ENCODE measurements around the gene MARCHF3.

- TF ChIP-seq, protein P1, sequence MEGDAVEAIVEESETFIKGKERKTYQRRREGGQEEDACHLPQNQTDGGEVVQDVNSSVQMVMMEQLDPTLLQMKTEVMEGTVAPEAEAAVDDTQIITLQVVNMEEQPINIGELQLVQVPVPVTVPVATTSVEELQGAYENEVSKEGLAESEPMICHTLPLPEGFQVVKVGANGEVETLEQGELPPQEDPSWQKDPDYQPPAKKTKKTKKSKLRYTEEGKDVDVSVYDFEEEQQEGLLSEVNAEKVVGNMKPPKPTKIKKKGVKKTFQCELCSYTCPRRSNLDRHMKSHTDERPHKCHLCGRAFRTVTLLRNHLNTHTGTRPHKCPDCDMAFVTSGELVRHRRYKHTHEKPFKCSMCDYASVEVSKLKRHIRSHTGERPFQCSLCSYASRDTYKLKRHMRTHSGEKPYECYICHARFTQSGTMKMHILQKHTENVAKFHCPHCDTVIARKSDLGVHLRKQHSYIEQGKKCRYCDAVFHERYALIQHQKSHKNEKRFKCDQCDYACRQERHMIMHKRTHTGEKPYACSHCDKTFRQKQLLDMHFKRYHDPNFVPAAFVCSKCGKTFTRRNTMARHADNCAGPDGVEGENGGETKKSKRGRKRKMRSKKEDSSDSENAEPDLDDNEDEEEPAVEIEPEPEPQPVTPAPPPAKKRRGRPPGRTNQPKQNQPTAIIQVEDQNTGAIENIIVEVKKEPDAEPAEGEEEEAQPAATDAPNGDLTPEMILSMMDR (conservative IDR thresholded peaks at IDR 0.05; ENCODE audit: low read depth, low read length), result no peak; the same call in 1 of the 2 replicates
- no peak for TF ChIP-seq EZH2 (IDR thresholded peaks at IDR 0.05; ENCODE audit: borderline replicate concordance, low read depth, low read length, poor library complexity, severe bottlenecking)
Observed at GRCh38 chr5:126837906-126838539, 192.3 kb downstream of the MARCHF3 start.

Data from A673 (cell line).